Measurements from ENCODE around the gene P2RY1. TPM values are rescaled to one million over a fixed set of nuclear protein-coding genes. Genes with fewer than 3 reads are reported as not detected.

The P2RY1 gene, protein sequence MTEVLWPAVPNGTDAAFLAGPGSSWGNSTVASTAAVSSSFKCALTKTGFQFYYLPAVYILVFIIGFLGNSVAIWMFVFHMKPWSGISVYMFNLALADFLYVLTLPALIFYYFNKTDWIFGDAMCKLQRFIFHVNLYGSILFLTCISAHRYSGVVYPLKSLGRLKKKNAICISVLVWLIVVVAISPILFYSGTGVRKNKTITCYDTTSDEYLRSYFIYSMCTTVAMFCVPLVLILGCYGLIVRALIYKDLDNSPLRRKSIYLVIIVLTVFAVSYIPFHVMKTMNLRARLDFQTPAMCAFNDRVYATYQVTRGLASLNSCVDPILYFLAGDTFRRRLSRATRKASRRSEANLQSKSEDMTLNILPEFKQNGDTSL
- total RNA-seq (23.7 TPM), polyA plus RNA-seq (4.1 TPM)

DNA sequence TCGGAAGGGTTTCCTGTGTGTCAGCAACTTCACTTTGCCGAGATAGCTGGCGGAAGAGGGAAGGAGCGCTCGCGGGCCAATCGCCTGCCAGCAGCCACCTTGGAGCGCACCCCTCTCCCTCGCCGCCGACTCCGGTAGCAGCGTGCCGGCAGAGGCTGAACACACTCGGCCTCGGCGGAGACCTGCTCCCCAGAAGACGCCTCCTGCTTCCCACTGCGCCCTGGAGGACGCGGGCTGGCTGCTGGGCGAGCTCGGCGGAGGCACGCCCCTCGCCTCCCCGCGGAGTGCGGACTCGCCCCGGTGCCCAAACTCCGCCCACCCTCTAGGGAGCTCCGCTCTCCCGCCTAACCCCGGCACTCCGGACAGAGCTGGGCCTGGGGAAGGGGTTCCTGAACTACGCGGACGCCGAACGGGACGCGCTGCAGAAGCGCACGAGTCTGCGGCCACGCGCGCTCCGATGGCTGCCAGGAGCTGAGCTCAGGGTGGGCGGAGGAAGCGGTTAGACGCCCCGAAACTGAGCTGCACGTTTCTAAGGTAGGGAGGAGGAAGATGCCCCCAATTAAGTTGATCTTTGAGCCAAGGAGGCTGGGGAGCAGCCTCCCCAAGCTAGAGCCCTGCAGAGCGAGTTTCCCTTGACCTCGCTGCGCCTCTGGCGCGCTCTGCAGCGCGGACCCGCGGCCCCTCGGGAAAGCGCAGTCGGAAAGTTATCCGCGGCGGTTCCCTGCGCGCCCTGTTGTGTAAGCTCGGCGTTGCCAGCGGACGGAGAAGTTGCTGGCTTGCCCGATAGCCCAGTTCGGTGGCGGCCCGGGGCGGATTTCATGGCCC lies at the start of gene P2RY1:
TSS of gene P2RY1 (plus strand) at position 356 of the 825 bp plus-strand sequence. CDS start 652 bp downstream, outside the sequence.
- WGBS: under 1% methylated on average over 81 of the region's 81 CpGs
- Histone ChIP-seq H3K4me3 (ENCODE audit: low read depth, low read length) (peak within 1 kb of the TSS; percentile 62), H3K27ac (ENCODE audit: low read depth) (peak within 1 kb of the TSS; percentile 46), H3K36me3 (ENCODE audit: insufficient read depth) (no peaks in the 10 kb centered on the region), H3K4me1 (ENCODE audit: insufficient read depth) (peaks cover 1% of the 10 kb centered on the region)
- peak; percentile 39 for DNase-seq (ENCODE audit: extremely low spot score)

DNA sequence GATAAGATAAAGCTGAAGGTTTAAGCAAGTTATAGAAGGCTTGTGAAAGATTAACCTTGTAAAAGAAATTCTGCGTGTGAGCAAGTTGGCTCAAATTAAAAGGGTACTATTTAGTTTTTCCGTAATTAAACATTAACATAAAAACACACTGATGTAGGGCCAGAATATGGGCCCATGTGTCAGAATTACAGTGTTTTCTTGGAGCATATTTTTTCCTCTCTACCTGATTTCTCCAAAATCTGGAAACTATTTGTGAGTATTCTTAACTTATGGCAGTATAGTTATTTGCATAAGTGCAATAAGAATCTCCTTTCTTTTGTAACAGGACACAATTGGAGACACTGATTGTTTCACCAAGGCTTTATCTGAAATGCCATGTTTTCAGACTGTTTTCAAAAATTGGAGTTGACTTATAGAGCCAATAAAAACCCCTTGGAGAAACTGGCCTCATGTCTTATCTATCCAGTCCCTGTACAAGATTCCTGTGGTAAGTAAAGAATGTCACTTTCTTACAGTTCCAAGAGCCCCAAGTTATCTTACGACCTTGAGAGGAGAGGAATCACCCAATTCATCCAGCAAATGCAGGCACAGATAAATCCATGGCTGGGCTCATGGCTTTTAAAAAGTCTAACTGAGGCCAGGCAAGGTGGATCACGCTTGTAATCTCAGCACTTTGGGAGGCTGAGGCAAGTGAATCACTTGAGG lies 47.8 kb upstream of the P2RY1 start:
- Histone ChIP-seq H3K36me3 (ENCODE audit: insufficient read depth) (no peaks in the 10 kb centered on the region), H3K4me1 (ENCODE audit: insufficient read depth) (no peaks in the 10 kb centered on the region), H3K27ac (ENCODE audit: low read depth) (no peak overlapping the region), H3K4me3 (ENCODE audit: low read depth, low read length) (no peak overlapping the region)
- no peak for DNase-seq (ENCODE audit: extremely low spot score)
- WGBS: 74% methylated on average over 4 of the region's 4 CpGs

DNA sequence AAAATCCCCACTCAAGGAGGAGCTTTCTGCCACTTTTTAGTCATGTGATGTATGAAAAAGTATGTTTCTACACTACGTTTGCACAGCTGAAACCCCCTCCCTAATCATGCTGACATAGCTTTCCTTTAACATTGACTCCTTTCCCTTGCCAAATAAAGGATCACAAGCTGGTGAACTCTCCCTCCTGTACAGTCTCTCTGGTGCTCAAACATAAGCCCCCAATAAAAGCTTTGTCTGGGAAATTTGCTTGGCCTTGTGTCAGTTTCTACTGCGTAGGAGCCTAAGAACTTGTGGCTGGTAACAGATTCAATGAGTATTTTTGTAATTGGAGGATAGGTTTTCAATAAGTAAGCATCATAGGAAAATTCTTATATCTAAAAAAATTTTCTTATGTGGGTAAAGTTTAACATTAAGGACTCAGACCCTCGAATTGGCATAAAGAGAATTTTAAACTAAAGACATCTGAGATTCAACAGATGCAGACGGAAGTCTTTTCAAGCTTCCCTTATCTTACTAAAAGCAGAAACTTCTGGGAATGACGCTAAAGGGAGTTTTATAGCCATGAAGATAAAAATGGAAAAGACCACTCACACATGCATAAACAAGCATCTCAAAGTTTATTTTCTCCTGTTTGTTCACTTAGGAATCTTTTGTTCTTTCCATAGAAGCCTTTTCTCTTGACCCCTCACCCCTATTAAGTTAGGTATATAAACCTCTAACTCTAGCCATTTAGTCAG lies 44.1 kb upstream of the P2RY1 start:
- no peaks in the 10 kb centered on the region for H3K36me3 ChIP-seq (ENCODE audit: insufficient read depth)
- H3K27ac ChIP-seq (ENCODE audit: low read depth): no peak overlapping the region
- WGBS: 37% methylated on average over 5 of the region's 5 CpGs
- no peaks in the 10 kb centered on the region for H3K4me1 ChIP-seq (ENCODE audit: insufficient read depth)
- H3K4me3 ChIP-seq (ENCODE audit: low read depth, low read length): no peak overlapping the region
- peak; percentile 32 for DNase-seq (ENCODE audit: extremely low spot score)

DNA sequence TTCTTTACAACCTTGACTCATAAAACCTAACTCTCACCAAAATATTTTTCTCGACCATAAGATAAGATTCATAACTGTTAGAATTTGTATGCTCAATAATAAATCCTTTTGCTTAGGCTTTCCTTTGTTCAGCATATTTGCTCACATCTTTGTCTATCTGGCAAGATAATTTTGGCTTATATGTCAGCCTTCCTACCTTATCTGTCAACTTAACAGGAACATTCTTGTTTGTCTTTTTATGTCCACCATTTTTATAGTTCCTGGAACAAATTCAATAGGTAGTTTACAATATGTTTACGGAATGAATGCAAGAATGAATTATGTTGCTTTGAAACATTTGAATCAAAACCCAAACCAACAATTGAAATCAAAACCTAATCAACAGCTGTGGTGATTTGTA lies 41.0 kb upstream of the P2RY1 start:
- H3K4me1 ChIP-seq (ENCODE audit: insufficient read depth): no peaks in the 10 kb centered on the region
- DNase-seq (ENCODE audit: extremely low spot score): no peak
- WGBS: 29% methylated on average over 2 of the region's 2 CpGs
- H3K4me3 ChIP-seq (ENCODE audit: low read depth, low read length): no peak overlapping the region
- H3K36me3 ChIP-seq (ENCODE audit: insufficient read depth): no peaks in the 10 kb centered on the region
- no peak overlapping the region for H3K27ac ChIP-seq (ENCODE audit: low read depth)

DNA sequence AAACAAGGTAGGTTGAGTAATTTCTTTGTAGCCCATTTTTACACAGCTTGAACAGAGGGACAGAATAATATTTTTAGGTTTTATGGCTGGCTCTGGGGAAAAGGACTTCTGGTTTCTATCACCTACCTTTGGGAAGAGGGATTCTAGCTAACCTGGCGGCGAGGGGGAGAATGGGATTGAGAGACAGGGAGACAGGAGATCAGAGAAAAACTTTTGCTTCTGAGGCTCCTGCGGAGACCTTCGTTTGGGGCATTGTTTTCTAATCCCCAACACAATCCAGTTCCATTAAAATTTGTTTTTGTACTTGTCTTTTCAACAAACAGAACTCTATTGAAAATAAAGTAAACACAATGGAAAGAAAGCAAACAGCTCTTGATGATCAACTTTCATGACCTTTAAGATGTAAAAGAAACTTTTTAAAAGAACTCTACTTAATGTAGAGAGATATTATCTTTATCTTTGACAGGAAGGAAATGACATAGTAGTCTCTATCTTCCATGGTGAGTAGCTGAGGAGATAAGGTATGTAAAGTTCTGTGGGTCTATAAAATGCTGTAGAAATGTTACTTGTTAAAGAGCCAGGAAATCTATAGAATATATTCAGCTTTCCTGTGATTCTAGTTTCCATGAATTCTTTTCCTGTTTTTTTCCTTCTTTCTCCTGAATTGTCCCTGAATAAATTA lies 37.0 kb upstream of the P2RY1 start:
- Histone ChIP-seq H3K4me1 (ENCODE audit: insufficient read depth) (no peaks in the 10 kb centered on the region), H3K36me3 (ENCODE audit: insufficient read depth) (no peaks in the 10 kb centered on the region), H3K27ac (ENCODE audit: low read depth) (no peak overlapping the region), H3K4me3 (ENCODE audit: low read depth, low read length) (no peak overlapping the region)
- no peak for DNase-seq (ENCODE audit: extremely low spot score)
- 66% methylated on average over 4 of the region's 4 CpGs for WGBS

DNA sequence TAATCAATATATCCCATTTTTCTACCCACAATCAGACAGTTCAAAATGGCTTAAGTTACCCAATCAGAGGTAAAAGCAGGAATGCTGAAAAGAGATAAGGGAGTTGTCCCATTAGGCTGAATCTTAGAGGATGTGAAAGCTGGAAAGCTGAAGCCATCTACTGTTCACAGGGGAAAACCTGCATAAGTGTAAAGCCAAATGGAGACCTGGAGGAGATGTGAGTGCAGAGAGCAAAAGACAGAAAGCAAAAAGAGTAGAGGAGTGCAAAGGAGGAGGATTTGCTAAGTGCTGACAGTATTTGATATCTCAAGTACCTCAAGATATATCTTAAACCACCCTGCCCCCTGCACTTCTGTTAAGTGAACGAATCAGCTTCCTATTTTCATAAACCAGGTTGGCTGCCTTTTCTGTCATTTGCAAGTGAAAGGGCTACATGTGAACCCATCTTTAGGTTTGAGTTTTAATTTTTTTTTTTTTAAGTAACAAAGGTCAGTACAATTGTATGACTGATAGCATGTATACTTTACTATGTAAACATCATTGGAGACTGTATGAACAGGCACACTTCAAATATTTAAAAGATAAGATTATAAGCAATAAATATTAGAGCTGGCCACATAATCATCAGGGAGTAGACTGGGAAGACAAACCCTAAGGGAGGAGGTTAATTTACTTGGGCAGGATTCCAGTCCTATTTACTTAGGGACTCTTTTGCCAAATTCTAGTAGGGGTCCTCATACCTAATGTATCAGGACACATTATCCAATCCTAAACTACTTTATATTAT lies 22.8 kb upstream of the P2RY1 start:
- Histone ChIP-seq H3K4me3 (ENCODE audit: low read depth, low read length) (no peak overlapping the region), H3K27ac (ENCODE audit: low read depth) (no peak overlapping the region), H3K4me1 (ENCODE audit: insufficient read depth) (no peaks in the 10 kb centered on the region), H3K36me3 (ENCODE audit: insufficient read depth) (no peaks in the 10 kb centered on the region)
- DNase-seq (ENCODE audit: extremely low spot score): no peak
- 69% methylated on average over 1 of the region's 1 CpG for WGBS

DNA sequence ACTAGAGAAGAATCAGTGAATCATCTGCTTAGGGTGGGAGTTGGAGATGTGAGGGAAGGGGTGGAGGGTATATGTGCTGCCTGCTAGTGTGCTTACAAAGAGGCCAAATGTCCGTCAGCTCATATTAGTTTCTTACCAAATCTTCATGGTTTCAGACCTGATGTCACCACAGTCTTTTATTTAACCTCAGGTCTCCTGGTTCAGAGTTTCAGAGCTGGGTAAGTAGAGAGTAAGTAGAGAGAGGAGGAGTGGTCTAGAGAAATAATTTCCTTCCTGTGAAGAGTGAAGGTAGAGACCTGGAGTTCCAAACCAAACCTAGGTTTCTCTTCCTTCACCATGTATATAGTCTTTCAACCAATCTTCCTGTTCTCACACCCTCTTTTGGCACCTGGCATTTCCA lies 17.5 kb upstream of the P2RY1 start:
- 97% methylated on average over 1 of the region's 1 CpG for WGBS
- H3K27ac ChIP-seq (ENCODE audit: low read depth): no peak overlapping the region
- H3K4me1 ChIP-seq (ENCODE audit: insufficient read depth): no peaks in the 10 kb centered on the region
- H3K36me3 ChIP-seq (ENCODE audit: insufficient read depth): no peaks in the 10 kb centered on the region
- no peak for DNase-seq (ENCODE audit: extremely low spot score)
- H3K4me3 ChIP-seq (ENCODE audit: low read depth, low read length): no peak overlapping the region

DNA sequence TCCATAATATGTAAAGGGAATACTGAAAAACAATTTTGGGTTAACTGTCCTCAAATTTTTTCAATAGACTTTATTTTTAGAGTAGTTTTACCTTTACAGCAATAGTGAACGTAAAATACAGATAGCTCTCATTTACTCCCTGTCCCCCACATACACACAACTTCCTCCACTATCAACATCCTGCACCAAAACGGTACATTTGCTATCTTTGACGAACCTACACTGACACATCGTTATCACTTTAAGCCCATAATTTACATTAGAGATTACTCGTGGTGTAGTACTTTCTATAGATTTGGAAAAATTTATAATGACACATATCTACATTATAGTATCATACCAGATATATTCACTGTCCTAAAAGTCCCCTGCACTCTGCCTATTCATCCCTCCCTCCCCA lies 16.9 kb upstream of the P2RY1 start:
- DNase-seq (ENCODE audit: extremely low spot score): no peak
- 59% methylated on average over 5 of the region's 5 CpGs for WGBS
- H3K4me3 ChIP-seq (ENCODE audit: low read depth, low read length): no peak overlapping the region
- H3K4me1 ChIP-seq (ENCODE audit: insufficient read depth): no peaks in the 10 kb centered on the region
- H3K27ac ChIP-seq (ENCODE audit: low read depth): no peak overlapping the region
- H3K36me3 ChIP-seq (ENCODE audit: insufficient read depth): no peaks in the 10 kb centered on the region

DNA sequence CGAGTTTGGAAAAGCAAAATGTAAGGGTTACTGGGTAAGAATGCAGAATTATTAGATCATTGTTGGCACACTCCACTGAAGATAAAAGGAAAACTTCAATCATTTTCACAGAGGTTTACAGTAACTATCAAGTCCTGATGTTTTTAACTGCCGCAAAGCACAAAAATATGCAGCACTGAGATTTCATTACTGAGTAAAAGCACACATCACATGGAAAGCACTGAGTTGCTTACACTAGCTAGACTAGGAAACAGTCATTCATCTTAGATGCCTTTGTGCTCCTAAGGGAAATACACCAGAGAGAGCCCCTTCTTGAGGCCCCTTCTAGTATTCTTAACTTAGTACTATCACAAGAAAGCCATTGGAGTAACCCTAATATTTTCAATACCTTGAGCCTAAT lies 11.8 kb upstream of the P2RY1 start:
- no peaks in the 10 kb centered on the region for H3K36me3 ChIP-seq (ENCODE audit: insufficient read depth)
- 46% methylated on average over 2 of the region's 2 CpGs for WGBS
- no peak for DNase-seq (ENCODE audit: extremely low spot score)

DNA sequence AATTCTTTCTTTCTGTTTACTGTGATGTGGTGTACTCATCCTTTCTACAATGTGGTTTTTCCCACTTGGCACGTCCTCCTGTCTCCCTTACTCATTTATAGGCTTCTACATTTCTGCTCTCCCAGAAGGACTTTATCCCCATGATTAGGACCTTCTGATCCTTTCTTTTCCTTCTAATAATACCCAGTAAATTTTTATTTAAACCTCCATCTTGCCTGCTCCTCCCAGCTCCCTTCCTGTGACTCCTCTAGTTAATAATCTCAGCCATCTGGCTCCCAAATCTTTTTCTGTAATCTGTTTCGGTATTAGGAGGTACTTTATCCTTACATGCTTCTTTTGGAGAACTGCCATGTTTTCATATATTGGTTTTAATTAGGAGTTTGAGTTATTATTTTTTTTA lies 11.2 kb upstream of the P2RY1 start:
- Histone ChIP-seq H3K4me3 (ENCODE audit: low read depth, low read length) (no peak overlapping the region), H3K27ac (ENCODE audit: low read depth) (no peak overlapping the region), H3K36me3 (ENCODE audit: insufficient read depth) (no peaks in the 10 kb centered on the region), H3K4me1 (ENCODE audit: insufficient read depth) (no peaks in the 10 kb centered on the region)
- no peak for DNase-seq (ENCODE audit: extremely low spot score)
- WGBS: 49% methylated on average over 2 of the region's 2 CpGs

More for the DNA sequence above, 11.8 kb upstream of the P2RY1 start:
- Histone ChIP-seq H3K4me3 (ENCODE audit: low read depth, low read length) (no peak overlapping the region), H3K4me1 (ENCODE audit: insufficient read depth) (no peaks in the 10 kb centered on the region), H3K27ac (ENCODE audit: low read depth) (no peak overlapping the region)

DNA sequence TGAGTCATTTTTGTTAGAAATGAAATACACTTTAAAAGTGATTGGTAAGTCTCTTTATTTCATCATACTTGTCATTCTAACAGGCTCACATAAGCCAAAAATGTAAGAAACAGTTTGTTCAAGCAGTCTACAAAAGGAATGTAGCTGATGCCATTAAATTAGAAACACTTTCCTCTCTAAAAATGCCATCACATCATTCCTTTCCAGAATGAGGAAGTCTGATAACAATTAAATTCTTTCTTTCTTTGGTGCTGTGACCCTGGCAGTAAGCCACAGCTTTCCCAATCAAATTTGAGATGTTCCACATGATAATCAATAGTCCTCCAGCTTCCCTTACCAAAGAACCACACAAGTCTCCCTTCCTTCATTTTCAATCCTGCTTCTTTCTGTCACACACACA lies 9.4 kb upstream of the P2RY1 start:
- no peaks in the 10 kb centered on the region for H3K4me1 ChIP-seq (ENCODE audit: insufficient read depth)
- no peak overlapping the region for H3K27ac ChIP-seq (ENCODE audit: low read depth)
- no peak for DNase-seq (ENCODE audit: extremely low spot score)
- no peak overlapping the region for H3K4me3 ChIP-seq (ENCODE audit: low read depth, low read length)
- no peaks in the 10 kb centered on the region for H3K36me3 ChIP-seq (ENCODE audit: insufficient read depth)

DNA sequence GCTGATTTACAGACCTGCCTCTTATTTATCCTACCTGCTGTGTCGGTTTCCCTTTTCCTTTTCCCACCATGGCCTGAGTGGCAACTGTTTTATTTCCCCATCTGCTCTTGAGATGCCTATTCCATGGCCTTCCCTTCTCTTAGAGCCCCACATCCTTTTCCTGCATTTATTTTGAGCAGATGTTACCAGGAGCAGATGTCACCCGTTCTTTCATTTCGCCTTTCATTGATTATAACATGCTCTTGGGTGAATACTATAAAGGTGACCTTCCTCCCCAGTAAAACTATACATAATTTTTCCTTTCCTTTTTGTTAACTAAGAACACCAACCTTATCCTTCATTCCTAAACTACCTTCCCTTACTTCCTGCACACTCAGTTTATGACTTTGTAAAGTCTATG lies 8.5 kb upstream of the P2RY1 start:
- Histone ChIP-seq H3K4me3 (ENCODE audit: low read depth, low read length) (no peak overlapping the region), H3K4me1 (ENCODE audit: insufficient read depth) (no peaks in the 10 kb centered on the region), H3K36me3 (ENCODE audit: insufficient read depth) (no peaks in the 10 kb centered on the region), H3K27ac (ENCODE audit: low read depth) (no peak overlapping the region)
- 92% methylated on average over 3 of the region's 3 CpGs for WGBS
- no peak for DNase-seq (ENCODE audit: extremely low spot score)
